Uterus (tissue), 4 donors: ENCODE data around the gene TMC6. TPM values are rescaled to one million over a fixed set of nuclear protein-coding genes. Genes with fewer than 3 reads are reported as not detected.

ENCODE experiments used
- DNase-seq, 2 donors: peaks; one replicate each; pipeline ENCODE4 v3.0.0-alpha.2; 2019 to 2020
- H3K27ac ChIP-seq, 2 donors: fragments of 200-600 bp; sonication (generic); 1 replicate in 1 of 2; 2 replicates in 1 of 2; pipeline ENCODE4 v1.5.1; 2016 to 2018
- H3K27me3 ChIP-seq, 2 donors: fragments of 200-600 bp; sonication (generic); one replicate each; pipeline ENCODE4 v1.5.1; 2018 to 2019; ENCODE audit warnings: control low read depth in 1 of 2
- H3K36me3 ChIP-seq, 2 donors: fragments of 200-600 bp; sonication (generic); one replicate each; pipeline ENCODE4 v1.5.1; 2019; ENCODE audit warnings: control low read depth in 1 of 2
- H3K4me1 ChIP-seq, 2 donors: fragments of 200-600 bp; sonication (generic); one replicate each; pipeline ENCODE4 v1.5.1; 2018 to 2019; ENCODE audit warnings: control low read depth in 1 of 2
- H3K4me3 ChIP-seq, 2 donors: fragments of 200-600 bp; sonication (generic); 1 replicate in 1 of 2; 2 replicates in 1 of 2; pipeline ENCODE4 v1.5.1; 2018 to 2019; ENCODE audit warnings: mild to moderate bottlenecking in 1 of 2
- H3K9me3 ChIP-seq, 2 donors: fragments of 200-600 bp; sonication (generic); one replicate each; pipeline ENCODE4 v1.5.1; 2019; ENCODE audit warnings: control low read depth in 1 of 2
- POLR2A ChIP-seq, 2 donors: fragments of 450-650 bp; IDR thresholded peaks; one replicate each; pipeline ENCODE4 v1.6.1; 2016; ENCODE audit warnings: antibody characterized with exemption in 2 of 2, mild to moderate bottlenecking in 1 of 2, moderate library complexity in 1 of 2
- intact Hi-C: fragments of 100-400 bp; cut with DNase I; formaldehyde crosslinking; loops from one replicate; pipeline ENCODE4 v1.15.1; 2023; ENCODE audit warnings: low total_unique reads
- total RNA-seq, 4 donors: library from RNA; depleted of rRNA in 3 of 4; stranded (reverse); fragments of >200 nt in 3 of 4; gene quantifications; one replicate each; pipeline versions ENCODE4 v1.1.0 to v1.2.4, GENCODE V29; 2014 to 2023
- TF ChIP-seq, protein P1 (sequence below), 4 experiments: fragments of 200-600 bp in 2 of 4; fragments of 450-650 bp in 2 of 4; sonication (generic) in 2 of 4; IDR thresholded peaks; one replicate each; pipeline ENCODE4 v1.5.1; 2016 to 2019; ENCODE audit warnings: antibody characterized with exemption in 4 of 4, mild to moderate bottlenecking in 2 of 4, moderate library complexity in 1 of 4
- donor health status: DM: yes; HTN: yes; CAD: no.

TMC6 gene
- total RNA-seq, 4 donors from 2014 or later = 8.2 to 56.1 (median 16.1) TPM

DNA sequence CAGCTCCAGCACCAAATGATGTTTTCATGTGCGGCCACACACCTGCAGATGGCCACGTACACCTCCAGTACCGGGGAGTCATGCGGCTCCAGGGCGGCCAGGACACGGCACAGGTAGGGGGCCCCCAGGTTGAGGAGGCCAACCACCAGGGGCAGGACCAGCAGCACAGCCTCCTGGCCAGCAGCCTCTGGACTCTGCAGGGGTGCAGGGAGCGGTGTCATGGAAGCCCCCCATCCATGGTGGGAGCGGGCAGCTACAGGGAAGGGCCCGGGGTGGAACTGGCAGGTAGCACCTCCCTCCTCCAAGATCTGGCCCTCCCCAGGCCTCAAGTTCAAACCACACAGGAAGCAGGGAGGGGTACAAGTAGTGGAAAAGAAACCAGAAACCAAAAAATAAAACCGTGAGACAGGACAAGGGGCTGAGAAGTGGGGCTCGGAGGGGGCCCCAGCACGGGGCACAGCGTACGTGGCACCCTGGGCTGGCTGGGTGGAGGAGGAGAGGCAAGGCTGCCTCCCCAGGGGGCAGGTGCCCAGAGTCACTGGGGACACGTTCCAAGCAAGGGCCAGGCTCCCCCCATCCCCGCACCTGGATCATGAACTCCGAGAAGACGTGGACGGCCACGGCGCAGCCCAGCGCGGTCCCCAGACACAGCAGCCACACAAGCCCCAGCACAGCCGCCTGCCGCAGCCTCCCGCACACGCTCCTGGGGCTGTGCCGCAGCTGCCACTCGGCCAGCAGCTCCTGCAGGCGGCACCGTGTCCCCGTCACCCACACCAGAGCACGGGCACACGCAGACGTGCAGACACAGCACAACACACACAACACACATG lies 7.4 kb downstream of the TMC6 start:
- H3K27me3 ChIP-seq = no peaks in the 10 kb centered on the region
- no peak for DNase-seq
- intact Hi-C loops = no loop called here
- no peaks in the 10 kb centered on the region for H3K36me3 ChIP-seq
- H3K4me1 ChIP-seq = no peaks in the 10 kb centered on the region
- H3K4me3 ChIP-seq = no peak overlapping the region
- TF ChIP-seq POLR2A (IDR thresholded peaks at IDR 0.05) = no peak
- TF ChIP-seq, protein P1, sequence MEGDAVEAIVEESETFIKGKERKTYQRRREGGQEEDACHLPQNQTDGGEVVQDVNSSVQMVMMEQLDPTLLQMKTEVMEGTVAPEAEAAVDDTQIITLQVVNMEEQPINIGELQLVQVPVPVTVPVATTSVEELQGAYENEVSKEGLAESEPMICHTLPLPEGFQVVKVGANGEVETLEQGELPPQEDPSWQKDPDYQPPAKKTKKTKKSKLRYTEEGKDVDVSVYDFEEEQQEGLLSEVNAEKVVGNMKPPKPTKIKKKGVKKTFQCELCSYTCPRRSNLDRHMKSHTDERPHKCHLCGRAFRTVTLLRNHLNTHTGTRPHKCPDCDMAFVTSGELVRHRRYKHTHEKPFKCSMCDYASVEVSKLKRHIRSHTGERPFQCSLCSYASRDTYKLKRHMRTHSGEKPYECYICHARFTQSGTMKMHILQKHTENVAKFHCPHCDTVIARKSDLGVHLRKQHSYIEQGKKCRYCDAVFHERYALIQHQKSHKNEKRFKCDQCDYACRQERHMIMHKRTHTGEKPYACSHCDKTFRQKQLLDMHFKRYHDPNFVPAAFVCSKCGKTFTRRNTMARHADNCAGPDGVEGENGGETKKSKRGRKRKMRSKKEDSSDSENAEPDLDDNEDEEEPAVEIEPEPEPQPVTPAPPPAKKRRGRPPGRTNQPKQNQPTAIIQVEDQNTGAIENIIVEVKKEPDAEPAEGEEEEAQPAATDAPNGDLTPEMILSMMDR (IDR thresholded peaks at IDR 0.05) = no peak
- H3K27ac ChIP-seq = no peak overlapping the region
- no peaks in the 10 kb centered on the region for H3K9me3 ChIP-seq

DNA sequence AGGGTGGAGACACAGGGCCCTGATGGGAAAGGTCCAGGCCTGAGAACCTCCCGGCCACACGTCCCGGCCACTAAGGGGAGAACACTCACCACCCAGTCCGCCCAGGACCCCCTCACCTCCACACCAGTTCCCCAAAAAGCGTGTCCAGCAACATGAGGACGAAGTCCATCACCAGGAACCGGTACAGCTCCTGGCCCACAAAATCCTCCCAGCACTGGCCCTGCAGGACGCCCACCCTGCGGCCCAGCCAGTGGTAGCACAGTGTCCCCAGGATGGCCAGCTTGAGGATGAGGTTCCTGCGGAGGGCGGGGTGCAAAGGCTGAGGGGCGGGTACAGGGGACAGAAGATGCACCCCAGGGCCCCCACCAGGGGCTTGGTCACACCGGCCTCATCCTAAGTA lies 8.0 kb downstream of the TMC6 start:
- no peak overlapping the region for H3K4me3 ChIP-seq
- H3K27ac ChIP-seq = no peak overlapping the region
- no peaks in the 10 kb centered on the region for H3K9me3 ChIP-seq
- no peaks in the 10 kb centered on the region for H3K4me1 ChIP-seq
- TF ChIP-seq, protein P1 (IDR thresholded peaks at IDR 0.05) = no peak
- TF ChIP-seq POLR2A (IDR thresholded peaks at IDR 0.05) = no peak
- intact Hi-C loops = no loop called here
- no peaks in the 10 kb centered on the region for H3K27me3 ChIP-seq
- DNase-seq = no peak
- H3K36me3 ChIP-seq = no peaks in the 10 kb centered on the region

DNA sequence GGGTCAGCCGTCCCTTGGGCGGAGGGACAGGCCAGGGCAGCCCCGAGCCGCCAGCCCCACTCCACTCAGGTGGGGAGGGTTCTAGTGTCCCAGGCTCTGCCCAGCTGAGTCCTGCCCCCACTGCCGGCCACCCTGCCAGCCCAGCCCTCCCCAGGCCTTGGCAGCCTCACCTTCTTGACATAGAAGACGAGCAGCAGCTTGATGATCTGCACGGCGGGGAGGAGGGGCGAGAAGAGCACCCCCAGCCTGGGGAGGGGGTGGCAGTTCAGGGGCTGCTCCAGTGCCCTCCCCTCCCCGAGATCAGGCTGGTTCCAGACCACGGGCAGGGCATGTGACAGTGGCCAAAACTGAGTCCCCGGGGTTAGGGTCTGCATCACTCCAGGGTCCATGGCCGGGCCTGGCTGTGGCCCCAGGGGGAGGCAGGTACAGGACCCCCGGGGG lies 9.7 kb downstream of the TMC6 start:
- DNase-seq = peak in 1 of 2 donors; percentile 12
- no peaks in the 10 kb centered on the region for H3K9me3 ChIP-seq

DNA sequence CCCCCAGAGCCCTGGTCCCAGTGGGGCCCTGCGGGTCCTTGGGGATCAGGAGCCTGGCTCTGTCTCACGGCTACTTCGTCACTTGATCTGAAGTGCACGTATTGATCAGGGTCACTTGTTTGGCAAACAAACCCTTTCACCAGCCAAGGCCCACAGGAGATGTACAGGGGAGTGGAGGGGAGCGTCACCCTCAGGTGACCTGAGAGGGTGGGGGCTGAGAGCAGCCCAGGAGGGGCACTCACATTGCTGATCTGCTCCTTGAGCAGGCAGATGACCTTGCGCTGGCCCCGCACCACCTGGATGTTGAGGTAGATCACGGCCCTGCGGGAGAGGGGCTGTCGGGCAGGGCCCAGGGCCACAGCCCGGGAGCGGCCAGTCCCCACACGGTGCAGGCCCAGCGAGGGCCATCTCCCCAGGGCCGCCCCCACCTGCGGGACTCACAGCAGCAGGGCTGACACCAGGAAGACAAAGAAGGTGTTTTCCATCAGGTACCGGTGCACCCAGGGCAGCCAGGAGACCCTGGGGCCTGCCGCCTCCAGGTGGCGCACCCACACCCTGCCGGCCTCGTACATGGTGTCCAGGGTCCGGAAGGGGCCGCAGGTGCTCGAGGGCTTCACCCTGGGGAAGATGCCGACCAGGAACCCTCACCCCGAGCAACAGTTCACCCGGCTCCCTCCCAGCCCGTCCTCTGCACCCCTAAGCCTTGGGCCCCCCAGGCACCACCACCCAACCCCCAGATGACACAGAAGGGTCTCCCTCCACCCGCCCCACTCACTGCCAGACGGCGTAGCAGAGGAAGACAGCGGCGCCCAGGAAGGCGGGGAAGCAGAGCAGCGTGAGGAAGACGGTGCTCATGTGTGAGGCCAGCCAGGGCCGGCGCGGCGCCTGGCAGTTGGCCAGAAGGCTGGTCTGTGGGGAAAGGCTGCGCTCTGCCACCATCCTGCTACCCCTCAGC lies 11.3 kb downstream of the TMC6 start:
- H3K27ac ChIP-seq = no peak overlapping the region
- TF ChIP-seq, protein P1 (IDR thresholded peaks at IDR 0.05) = peak in 1 of 4 experiments; percentile 37
- TF ChIP-seq POLR2A (IDR thresholded peaks at IDR 0.05) = no peak
- peak in 1 of 2 donors; percentile 14 for DNase-seq
- no peaks in the 10 kb centered on the region for H3K36me3 ChIP-seq
- no peaks in the 10 kb centered on the region for H3K9me3 ChIP-seq
- no peaks in the 10 kb centered on the region for H3K4me1 ChIP-seq
- no peak overlapping the region for H3K4me3 ChIP-seq
- no peaks in the 10 kb centered on the region for H3K27me3 ChIP-seq
- intact Hi-C loops = no loop called here

More for the DNA sequence above, 9.7 kb downstream of the TMC6 start:
- Histone ChIP-seq H3K4me3 (no peak overlapping the region), H3K27me3 (no peaks in the 10 kb centered on the region), H3K27ac (no peak overlapping the region), H3K36me3 (no peaks in the 10 kb centered on the region), H3K4me1 (no peaks in the 10 kb centered on the region)
- TF ChIP-seq, protein P1 (IDR thresholded peaks at IDR 0.05) = no peak
- no peak for TF ChIP-seq POLR2A (IDR thresholded peaks at IDR 0.05)
- intact Hi-C loops = no loop called here
